Hematopoietic multipotent progenitor cell treated with erythropoietin and hydrocortisone succinate and interleukin-3 and kit ligand, for 8 days (in vitro differentiated cells): ENCODE data around the gene SLC16A3.
"Not testable (repeated sequence)": the region's sequence is repeated elsewhere in the genome, so short reads cannot be mapped to it uniquely, and the experiment has no call there.

ENCODE experiments used
- DNase-seq: peaks from one replicate; pipeline ENCODE4 v3.0.0-alpha.2; 2015

SLC16A3 gene

DNA sequence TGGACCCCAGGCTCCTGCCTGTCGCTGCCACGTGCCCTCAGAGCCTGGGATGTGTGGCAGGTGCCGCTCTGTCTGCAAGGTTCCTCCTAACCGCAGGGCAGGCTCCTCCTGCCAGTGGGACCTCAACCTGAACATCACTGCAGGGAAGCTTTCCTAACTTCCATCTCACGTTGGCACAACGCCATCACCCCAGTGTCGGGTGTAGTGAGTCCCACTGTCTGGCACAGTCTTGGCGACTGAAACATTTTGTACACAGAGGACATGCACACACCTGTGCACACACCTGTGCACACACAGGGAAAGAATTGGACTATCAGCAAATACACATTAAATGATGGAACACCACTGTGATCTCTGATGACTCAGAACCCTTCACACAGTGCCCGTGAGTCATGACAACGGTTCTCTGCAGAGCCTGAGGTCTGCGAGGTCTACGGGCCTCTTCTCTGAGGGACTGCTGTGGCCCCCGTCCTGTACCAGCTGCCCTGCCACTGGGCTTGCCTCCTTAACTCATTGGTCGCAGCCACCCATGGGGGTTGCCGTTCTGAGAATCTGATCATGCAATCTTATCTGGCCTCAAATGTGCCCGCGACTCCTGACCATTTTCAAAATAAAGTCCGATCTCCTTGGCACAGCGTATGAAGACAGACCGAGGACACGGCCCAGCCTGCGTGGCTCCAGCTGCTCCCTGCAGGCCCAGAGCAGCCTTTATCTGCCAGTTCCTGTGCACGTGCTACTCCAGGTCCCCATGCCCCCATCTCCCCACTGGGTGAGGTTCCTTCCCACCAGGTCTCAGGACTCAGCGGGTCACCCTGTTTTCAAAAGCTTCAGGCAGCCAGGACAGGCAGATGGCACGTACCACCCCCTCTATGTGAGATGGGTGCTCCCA lies 23.8 kb upstream of the SLC16A3 start:
- DNase-seq = peak; percentile 72

DNA sequence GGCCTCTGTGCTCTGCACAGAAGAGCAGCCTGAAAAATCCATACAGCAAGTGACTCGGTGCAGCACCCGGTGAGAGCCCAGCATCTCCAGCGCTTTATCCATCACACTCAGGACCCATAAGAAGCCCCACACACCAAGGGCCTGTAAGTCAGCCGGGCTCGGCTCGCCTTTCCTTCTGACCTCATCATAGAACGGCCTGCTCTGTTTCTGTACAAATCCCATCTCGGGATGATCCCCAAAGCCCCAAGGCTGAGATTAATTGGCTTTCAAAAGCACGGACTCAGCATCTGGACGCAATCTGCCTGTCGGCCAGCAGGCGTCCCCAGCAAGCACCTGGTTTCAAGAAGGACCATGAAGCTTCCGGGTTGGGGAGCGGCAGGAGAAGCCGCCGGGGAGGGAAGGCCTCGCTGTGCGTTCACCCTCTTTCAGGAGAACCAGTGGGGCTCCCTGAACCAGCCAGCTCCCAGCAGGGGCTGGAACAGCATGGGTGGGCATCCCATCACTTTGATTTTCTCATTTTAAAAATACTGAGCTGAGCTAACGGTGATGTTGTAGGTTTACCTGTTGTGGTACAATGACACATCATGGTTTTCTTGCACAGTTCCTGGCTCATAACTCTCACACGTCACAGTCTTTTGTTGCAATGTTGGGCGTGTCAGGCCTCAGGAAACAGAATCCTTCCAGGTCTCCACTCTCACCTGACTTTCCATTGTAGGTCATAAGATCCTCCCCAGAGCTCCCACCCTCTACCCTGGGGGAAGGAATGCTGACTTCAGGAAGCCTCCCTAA lies 22.9 kb upstream of the SLC16A3 start:
- DNase-seq = peak; percentile 91

DNA sequence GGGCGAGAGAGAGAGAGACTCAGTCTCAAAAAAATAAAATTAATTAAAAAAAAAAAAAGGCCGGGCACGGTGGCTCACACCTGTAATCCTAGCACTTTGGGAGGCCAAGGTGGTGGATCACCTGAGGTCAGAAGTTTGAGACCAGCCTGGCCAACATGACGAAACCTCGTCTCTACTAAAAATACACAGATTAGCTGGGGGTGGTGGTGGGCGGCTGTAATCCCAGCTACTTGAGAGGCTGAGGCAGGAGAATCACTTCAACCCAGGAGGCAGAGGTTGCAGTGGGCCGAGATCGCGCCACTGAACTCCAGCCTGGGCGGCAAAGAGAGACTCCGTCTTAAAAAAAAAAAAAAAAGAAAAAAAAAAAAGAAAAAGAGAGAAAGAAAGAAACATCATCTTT lies 18.2 kb upstream of the SLC16A3 start:
- DNase-seq = not testable (repeated sequence)

DNA sequence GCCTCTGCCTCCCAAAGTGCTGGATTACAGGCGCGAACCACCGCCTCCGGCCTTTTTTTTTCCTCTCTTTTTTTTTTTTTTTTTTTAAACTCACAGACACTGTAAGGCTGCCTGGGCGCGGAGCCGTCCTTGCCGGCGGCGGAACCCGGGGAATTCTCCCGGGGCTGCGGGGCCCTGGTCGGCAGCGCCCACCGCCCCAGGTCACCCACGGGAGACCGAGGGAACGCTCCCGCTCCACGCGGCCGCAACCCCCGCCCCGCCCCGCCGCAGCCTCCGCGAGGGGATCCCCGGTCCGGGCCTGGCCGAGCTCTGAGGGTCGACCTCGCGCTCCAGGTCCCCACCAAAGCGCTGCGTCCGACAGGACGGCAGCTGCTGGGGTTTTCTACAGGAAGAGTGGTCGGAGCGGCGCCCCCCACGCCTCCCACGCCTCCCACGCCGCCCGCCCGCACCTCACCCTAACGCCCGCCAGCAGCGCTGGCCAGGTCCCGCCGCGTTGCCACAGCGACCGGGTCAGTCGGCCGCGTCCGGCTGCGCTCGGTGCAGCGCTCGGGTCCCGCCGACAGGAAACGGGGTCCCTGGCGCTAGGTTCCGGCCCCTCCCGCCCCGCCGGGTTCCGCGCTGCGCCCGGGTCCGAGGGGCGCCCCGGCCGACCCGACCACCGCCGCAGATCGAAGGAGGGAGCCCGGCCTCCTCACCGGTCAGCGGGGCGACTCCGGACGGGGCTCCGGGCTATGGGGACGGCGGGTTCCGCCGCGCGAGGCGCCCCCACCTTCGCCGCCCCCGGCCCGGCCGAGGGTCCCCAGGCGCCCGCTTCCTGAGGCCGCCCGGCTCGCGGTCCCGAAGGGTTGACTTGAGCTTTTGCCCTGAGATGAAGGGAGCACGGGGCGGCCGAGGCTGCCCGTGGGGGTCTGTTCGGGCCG lies 16.3 kb upstream of the SLC16A3 start, which contains the start of gene CCDC57:
Gene CCDC57, minus strand, starts transcription at position 512 of the 920 bp plus-strand sequence. CDS start 10,898 bp downstream, outside the sequence.
- DNase-seq = peak; percentile 76

DNA sequence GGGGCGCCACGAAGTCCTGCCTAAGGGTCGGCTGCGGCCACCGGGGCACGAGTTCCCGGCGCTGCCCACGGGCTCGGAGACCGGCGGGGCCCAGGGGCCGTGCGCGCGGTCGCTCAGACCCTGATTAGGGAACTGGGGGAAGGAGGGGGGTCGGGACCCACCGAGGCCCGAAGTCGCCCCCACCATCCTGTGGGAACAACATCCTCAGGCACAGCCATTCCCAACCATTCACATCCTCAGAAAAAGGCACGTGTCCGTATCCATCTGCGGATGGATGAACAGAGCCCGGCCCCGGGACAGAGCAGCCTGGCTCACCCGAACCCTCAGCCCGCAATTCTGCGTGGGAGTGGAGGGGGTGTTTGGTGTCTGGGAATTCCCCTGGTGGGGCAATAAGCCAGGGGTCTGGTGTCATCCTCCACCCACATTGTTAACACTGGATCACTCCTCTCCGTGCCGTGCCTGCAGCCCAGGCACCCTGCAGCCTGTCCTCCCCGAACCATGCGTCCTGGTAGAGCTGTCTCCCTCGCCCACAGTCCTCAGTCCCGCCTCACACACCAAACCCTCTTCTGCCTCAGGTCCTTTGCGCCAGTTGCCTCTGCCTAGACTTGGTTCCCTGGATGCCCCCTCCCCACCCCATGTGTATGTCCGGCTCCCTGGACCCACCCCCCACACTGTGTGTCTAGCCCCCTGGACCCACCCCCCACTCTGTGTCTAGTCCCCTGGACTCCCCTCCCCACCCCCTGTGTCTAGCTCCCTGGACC lies 15.4 kb upstream of the SLC16A3 start:
- no peak for DNase-seq

DNA sequence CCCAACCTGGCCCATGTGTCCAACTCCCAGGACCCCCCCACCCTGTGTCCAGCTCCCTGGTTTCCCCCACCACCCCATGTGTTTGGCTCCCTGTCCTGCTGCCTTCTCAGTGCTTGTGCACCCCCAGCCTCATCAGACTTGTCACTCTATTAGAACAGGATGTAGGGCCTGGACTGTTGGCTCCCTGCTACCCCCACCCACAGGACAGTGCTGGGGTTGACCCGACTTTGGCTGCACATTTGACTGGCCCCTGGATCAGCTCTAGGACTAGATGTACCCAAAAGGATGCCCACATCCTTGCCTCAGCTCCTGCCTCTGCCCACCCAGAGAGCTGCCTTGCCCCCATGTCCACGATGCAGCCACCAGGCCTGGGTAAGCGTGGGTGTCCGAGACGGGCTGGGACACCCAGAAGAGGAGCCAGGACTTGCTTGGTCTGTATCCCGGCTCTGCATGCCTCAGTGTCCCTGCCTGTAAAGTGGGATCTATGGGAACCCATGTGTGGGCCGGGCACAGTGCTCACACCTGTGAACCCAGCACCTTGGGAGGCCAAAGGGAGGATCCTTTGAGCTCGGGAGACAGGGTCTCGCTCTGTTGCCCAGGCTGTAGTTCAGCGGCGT lies 14.7 kb upstream of the SLC16A3 start:
- DNase-seq = no peak

DNA sequence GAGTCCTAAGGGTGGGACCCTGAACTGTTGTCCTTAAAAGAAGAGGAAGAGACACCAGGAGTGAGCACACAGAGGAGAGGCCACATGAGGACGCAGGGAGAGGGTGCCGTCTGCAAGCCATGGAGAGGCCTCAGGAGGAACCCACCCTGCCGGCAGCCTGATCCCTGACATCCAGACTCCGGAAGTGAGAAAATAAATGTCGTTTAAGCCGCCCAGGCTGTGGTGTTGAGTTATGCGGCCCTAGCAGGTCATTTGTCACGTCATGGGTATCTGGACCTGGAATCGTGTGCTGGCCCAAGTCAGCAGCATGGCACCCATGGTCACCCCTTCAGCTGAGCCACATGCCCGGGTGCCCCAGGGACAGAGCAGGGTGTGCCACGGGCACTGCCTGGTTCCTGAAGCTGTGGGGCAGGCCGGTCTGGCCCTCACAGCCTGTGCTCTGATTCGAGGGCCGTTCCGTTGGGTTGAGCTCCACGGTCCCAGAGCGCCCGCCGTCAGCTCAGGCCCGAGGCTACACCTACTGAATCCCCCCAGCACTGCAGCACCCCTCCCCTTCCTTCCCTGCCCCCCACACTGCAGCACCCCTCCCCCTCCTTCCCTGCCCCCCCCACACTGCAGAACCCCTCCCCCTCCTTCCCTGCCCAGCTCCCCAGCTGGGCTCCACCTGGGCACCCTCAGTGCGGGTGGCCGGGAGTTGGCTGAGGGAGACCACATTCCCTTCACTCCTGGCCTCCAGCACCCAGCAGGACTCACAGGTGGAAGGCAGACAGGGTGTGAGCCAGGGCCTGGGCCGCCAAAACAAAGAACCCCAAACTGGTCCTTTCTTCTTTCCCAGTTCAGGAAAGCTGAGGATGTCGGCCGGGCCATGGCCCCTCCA lies 13.5 kb upstream of the SLC16A3 start:
- DNase-seq = no peak

DNA sequence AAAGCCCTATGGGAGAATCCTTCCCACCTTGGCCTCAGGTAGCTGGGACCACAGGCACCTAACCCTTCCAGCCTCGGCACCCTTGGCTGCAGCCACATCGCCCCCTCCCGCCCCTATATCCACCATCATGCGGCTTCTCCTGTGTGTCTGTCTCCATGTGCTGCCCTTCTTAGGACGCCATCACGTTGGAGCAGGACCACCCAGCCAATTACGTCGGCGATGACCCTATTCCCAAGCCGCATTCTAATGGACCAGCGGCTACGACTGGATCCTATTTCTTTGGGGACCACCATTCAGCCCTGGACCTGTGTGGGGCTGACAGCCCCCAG lies 12.9 kb upstream of the SLC16A3 start:
- DNase-seq = no peak

DNA sequence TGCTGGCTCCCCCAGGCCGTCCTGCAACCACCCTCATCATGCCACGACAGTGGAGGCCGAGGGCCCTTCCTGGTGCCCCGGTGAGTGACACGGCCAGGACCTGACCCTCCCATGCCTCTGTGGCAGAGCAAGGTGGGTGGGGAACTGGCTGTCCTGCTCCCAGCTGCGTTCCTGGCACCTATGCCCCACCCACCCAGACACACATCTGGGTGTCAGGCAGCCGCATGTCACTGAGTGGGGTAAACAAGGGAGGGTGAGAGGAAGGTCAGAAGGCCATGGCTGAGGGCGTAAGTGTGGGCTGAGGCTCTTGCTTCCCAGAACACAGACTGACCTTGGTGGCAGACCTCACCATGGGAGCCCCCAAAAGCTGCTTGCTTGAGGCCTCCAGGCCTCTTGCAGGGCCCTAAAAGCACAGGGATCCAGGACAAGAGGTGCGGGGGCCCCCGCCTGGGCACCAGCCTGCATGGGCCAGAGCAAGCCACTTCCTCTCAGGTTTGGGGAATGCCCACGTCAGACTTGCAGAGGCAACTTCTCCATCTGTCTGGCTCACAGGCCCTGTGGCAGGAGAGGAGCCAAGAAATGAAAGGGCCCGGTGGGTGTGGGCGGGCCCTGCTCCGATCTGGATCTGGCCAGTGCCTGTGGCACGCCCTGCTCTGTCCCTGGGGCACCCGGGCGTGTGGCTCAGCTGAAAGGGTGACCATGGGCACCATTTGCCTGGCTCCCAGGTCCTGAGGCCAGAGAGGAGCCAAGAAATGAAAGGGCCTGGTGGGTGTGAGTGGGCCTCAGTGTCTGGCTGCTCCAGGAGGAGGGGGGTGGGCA lies 12.3 kb upstream of the SLC16A3 start:
- peak; percentile 95 for DNase-seq

DNA sequence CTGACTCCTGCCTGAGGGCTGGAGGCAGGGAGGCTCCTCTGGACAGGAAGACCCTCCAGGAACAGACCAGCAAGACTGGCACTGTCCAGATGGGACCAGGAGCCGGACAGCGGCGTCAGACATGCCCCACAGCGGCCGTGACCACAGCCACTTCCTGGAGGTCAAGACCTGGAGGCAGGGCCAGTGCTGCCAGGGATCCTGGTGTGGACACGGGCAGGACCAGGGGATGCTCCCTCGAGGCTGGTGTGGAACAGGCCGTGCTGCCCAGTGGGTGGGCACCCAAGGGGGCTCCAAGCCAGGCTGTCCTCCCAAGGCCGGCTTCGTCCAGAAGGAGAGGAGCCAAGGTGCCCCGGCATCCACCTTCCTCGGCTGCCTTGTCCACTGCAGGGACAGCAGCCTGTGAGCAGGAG lies 11.7 kb upstream of the SLC16A3 start:
- DNase-seq = no peak

DNA sequence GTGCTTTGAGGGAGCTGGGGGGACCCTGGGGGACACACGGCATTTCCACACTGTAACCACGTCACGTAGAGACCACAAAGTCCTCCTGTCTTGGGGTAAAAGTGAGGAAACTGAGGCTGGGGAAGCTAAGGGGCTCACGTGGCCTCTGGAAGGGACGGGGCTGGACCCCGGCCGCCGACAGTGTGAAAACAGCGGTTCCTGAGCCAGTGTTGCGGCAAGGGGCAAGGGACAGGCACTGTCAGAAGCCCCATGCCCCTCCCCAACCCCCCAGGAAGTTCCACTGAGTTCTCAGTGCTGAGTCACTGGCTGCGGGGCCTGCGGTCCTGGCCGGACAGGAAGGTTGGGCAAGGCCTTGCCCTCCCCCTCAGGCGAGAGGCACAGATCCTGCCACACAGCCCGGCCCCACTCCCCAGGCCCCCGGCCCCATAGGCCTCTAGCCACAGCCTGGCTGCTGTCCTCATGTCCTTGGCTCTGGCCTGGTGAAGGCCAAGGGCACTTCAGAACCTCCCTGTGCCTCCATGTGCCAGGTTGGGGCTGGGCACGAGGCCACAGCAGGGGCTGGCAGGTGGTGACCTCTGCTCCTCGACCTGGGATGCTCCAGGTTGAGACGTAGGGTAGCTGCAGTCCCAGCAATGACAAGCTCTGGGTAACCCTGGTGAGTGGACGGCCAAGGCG lies 11.2 kb upstream of the SLC16A3 start:
- peak; percentile 54 for DNase-seq

DNA sequence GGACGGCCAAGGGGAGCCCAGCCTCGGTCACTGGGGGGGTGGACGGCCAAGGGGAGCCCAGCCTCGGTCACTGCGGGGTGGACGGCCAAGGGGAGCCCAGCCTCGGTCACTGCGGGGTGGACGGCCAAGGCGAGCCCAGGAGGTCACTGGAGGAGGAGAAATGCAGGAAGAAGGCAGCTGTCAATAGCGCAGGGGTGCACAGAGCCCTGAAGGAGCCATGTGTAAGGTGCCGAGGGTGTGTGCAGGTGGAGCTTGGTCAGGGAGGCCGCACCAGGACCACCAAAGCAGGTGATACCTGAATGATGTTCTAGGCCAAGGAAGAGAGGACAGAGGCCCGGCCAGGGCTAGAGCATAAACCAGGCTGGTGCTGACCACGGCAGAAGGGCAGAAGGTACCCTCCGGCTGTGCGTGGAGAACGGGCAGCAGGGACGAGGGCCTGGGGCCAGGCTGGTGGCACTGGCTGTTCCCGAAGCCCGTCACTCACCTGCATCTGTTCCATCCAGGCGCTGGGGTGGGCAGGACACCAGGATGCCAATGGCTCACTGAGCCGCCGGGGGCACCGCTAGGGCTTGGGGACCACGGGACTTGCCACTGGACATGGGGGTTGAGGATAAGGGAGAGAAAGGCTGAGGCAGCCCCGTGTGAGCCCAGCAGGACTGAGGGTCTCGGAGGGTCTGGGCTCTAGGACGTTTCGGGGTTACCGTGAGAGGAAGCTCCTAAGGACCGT lies 10.3 kb upstream of the SLC16A3 start:
- no peak for DNase-seq

DNA sequence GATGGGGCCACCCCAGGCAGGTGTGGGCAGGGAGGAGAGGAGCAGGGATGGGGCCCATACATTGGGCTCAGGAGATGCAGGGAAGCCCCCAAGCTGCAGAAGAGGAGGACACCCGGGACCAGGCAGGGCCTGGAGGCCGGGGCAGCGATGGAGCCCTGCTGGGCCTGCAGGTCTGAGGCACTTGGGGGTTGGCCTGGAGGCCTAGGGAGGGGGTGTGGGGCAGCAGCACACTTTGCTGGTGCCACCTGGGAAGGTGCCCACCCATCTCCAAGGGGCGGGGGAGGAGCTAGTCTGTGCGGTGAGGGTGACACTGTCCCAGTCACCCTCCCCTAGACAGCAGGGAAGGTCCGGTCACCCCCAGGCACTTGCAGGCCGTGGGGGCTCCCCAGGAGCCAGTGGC lies 9.8 kb upstream of the SLC16A3 start:
- no peak for DNase-seq

DNA sequence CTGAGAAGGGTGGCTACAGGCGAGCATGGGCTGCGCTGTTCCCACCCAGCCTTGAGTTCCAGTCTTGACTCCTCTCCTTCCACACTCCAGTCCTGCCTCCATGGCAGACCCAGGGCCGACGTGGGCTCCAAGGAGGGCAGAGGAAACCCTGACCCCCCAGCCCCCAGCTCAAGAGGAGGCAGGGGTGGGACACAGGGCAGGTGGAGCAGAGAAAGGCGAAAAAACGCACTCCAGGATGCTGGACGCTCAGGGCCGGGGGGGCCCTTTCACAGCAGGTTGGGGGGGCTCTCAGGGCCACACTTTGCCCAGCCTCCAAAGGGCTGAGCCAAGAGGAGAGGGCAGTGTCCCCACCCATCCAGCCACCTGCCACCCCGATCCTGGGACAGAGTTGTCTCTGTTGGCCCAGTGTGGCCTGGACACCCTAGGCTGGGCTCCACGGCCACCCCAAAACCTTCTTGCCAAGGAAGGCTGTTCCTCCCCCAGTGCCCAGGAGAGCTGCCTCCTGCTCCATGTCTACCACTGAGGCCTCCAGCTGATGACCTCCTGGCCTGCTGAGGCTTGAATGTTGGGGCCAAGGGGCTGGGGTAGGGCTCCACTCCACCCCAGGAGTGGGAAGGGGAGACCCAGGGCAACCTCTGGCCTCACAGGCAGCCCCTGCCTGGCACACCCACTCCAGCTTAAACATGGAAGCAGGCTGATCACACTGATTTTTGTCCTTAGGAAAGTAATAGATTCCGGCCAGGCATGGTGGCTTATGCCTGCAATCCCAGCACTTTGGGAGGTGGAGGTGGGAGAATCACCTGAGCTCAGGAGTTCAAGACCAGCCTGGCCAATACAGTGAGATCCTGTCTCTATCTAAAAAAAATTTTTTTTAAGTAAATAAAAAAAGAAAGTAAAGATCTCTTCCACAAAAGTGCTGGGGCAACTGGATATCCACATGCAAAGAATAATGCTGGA lies 8.8 kb upstream of the SLC16A3 start:
- no peak for DNase-seq

DNA sequence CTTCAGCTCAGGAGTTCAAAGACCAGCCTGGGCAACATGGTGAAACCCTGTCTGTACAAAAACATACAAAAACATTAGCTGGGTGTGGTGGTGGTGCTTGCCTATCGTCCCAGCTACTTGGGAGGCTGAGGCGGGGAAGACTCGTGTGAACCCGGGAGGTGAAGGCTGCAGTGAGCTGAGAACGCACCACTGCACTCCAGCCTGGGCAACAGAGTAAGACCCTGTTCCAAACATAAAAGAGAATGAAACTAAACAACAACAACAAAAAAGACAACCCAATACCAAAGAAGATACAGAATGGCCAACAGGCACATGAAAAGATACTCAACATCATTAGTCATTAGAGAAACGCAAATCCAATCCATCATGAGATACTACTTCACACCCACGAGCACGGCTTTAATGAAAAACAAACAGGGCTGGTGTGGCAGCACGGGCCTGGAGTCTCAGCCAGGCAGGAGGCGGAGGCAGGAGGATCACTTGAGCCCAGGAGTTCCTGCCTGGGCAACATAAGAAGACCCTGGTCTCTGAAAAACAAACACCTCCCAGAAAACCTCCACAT lies 7.4 kb upstream of the SLC16A3 start:
- DNase-seq = no peak

DNA sequence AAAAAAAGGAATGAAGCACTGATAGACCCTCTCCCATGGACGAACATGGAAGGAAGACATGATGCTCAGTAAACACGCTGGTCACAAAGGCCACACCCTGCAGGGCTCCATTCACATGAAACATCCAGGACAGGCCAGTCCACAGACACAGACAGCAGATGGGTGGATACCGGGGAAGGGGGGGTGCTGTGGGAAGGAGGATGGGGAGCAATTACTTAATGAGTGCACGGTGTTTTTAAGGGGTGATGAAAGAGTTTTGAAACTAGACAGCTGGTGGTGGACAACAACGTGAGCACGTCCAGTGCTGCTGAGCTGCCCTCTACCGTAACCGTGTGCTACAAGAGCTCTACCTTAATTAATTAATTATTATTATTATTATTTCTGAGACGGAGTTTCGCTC lies 6.0 kb upstream of the SLC16A3 start:
- DNase-seq = no peak

DNA sequence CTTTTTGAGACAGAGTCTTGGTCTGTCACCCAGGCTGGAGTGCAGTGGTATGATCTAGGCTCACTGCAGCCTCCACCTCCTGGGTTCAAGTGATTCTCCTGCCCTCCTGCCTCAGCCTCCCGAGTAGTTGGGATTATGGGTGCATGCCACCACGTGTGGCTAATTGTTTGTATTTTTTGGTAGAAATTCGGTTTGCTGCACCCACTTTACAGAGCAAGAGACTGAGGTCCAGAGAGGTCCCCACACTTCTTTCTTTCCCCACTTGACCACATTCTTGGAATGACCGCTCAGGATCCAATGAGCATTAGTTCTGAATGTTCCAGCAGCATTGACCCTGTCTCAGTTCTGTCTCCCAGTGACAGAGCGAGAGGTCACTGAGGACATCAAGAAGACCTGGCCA lies 5.3 kb upstream of the SLC16A3 start:
- DNase-seq = no peak
